NB4 (cell line): ENCODE measurements around the gene FARSA.

ENCODE experiments used
- CTCF ChIP-seq: IDR thresholded peaks from one replicate; pipeline ENCODE4 v1.5.1; 2012; ENCODE audit warnings: low read depth, low read length
- MYC ChIP-seq: IDR thresholded peaks from 2 replicates; pipeline ENCODE4 v1.6.1; 2011; ENCODE audit warnings: low read depth, low read length
- POLR2A ChIP-seq: IDR thresholded peaks from 2 replicates; pipeline ENCODE4 v1.6.1; 2011; ENCODE audit warnings: mild to moderate bottlenecking; ENCODE audit not compliant: insufficient read length; ENCODE audit errors: extremely low read depth
- TF ChIP-seq, protein P1 (sequence below): IDR thresholded peaks from 2 replicates; pipeline ENCODE4 v1.6.1; 2011; ENCODE audit warnings: low read depth, low read length

GRCh38 chr19:12921047-12921446 is 12.5 kb downstream of the FARSA start:
- TF ChIP-seq CTCF (no peak), POLR2A (no peak), MYC (no peak)
- TF ChIP-seq, protein P1, sequence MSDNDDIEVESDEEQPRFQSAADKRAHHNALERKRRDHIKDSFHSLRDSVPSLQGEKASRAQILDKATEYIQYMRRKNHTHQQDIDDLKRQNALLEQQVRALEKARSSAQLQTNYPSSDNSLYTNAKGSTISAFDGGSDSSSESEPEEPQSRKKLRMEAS, result no peak
